Loucy (cell line): ENCODE results near the gene MPRIP.

Source experiments
- H2AFZ ChIP-seq: fragments of 200-600 bp; sonication (generic); 2 replicates; pipeline ENCODE4 v1.6.0; 2016; ENCODE audit warnings: antibody characterized with exemption, mild to moderate bottlenecking, low read length, moderate library complexity
- H3F3A ChIP-seq: fragments of 200-600 bp; 2 replicates; pipeline ENCODE4 v1.6.0; 2016; ENCODE audit warnings: antibody characterized with exemption, low read depth, mild to moderate bottlenecking
- H3K27me3 ChIP-seq: fragments of 200-600 bp; sonication (generic); 2 replicates; pipeline ENCODE4 v1.6.1; 2014; ENCODE audit warnings: low read length, mild to moderate bottlenecking; ENCODE audit not compliant: insufficient read depth, poor library complexity, severe bottlenecking
- H3K36me3 ChIP-seq: fragments of 200-600 bp; sonication (generic); 2 replicates; pipeline ENCODE4 v1.6.1; 2016; ENCODE audit warnings: low read length; ENCODE audit not compliant: insufficient read depth
- H3K4me1 ChIP-seq: fragments of 200-600 bp; sonication (generic); 2 replicates; pipeline ENCODE4 v1.5.1; 2014; ENCODE audit warnings: low read length, mild to moderate bottlenecking; ENCODE audit not compliant: insufficient read depth, poor library complexity, severe bottlenecking
- H3K4me2 ChIP-seq: fragments of 200-600 bp; sonication (generic); 2 replicates; pipeline ENCODE4 v1.6.0; 2014; ENCODE audit warnings: antibody characterized with exemption, low read length, low read depth, mild to moderate bottlenecking; ENCODE audit not compliant: poor library complexity, severe bottlenecking
- H3K4me3 ChIP-seq: fragments of 200-600 bp; sonication (generic); 2 replicates; pipeline ENCODE4 v1.5.1; 2014; ENCODE audit warnings: low read length, mild to moderate bottlenecking, mixed read lengths; ENCODE audit not compliant: poor library complexity, severe bottlenecking
- H3K79me2 ChIP-seq: fragments of 200-600 bp; sonication (generic); 2 replicates; pipeline ENCODE4 v1.6.1; 2014; ENCODE audit warnings: low read length; ENCODE audit not compliant: insufficient read depth
- H3K9ac ChIP-seq: fragments of 200-600 bp; sonication (generic); 2 replicates; pipeline ENCODE4 v1.6.0; 2014; ENCODE audit warnings: mild to moderate bottlenecking, low read depth, low read length, moderate library complexity; ENCODE audit not compliant: poor library complexity, severe bottlenecking
- H3K9me2 ChIP-seq: fragments of 200-600 bp; sonication (generic); replicated peaks from 2 replicates; pipeline ENCODE4 v1.6.1; 2016; ENCODE audit warnings: low read depth, low read length, mixed read lengths
- H3K9me3 ChIP-seq: fragments of 200-600 bp; sonication (generic); 2 replicates; pipeline ENCODE4 v1.6.1; 2014; ENCODE audit warnings: mild to moderate bottlenecking, antibody characterized with exemption, low read length, low read depth; ENCODE audit not compliant: insufficient read depth
- H4K20me1 ChIP-seq: fragments of 200-600 bp; sonication (generic); 2 replicates; pipeline ENCODE4 v1.6.0; 2014; ENCODE audit warnings: antibody characterized with exemption, low read length, mild to moderate bottlenecking; ENCODE audit not compliant: insufficient read depth, poor library complexity, severe bottlenecking
- CTCF ChIP-seq: fragments of 200-600 bp; sonication (generic); conservative IDR thresholded peaks from 2 replicates; pipeline ENCODE4 v1.5.1; 2014; ENCODE audit warnings: mild to moderate bottlenecking, antibody characterized with exemption, low read length
- EZH2phosphoT487 ChIP-seq: fragments of 200-600 bp; IDR thresholded peaks from 2 replicates; pipeline ENCODE4 v1.6.1; 2018; ENCODE audit warnings: antibody characterized with exemption, mild to moderate bottlenecking, moderate library complexity, borderline replicate concordance

The MPRIP gene

GRCh38 chr17:17213775-17214174, 171.5 kb downstream of the MPRIP start:
- TF ChIP-seq EZH2phosphoT487 (no peak), CTCF (no peak)
- peaks cover 4% of the 10 kb centered on the region; the same call in 1 of the 2 replicates for H3F3A ChIP-seq
- no peaks in the 10 kb centered on the region for H3K79me2 ChIP-seq
- no peak overlapping the region for H3K4me3 ChIP-seq
- H3K27me3 ChIP-seq = no peaks in the 10 kb centered on the region
- H3K9me2 ChIP-seq = no peaks in the 10 kb centered on the region
- no peaks in the 10 kb centered on the region for H3K4me1 ChIP-seq
- H3K9ac ChIP-seq = no peak overlapping the region
- H3K4me2 ChIP-seq = no peak overlapping the region
- H3K9me3 ChIP-seq = no peaks in the 10 kb centered on the region
- peaks cover 20% of the 10 kb centered on the region; the same call in 1 of the 2 replicates for H3K36me3 ChIP-seq
- H4K20me1 ChIP-seq = no peaks in the 10 kb centered on the region
- H2AFZ ChIP-seq = no peak overlapping the region

GRCh38 chr17:17214646-17215436, 172.6 kb downstream of the MPRIP start:
- Histone ChIP-seq H3K9me3 (no peaks in the 10 kb centered on the region), H2AFZ (no peak overlapping the region), H3K9ac (no peak overlapping the region), H3K4me3 (no peak overlapping the region), H3K4me2 (no peak overlapping the region), H3F3A (no peaks in the 10 kb centered on the region), H3K4me1 (no peaks in the 10 kb centered on the region), H3K27me3 (no peaks in the 10 kb centered on the region), H3K79me2 (no peaks in the 10 kb centered on the region), H4K20me1 (no peaks in the 10 kb centered on the region), H3K9me2 (no peaks in the 10 kb centered on the region), H3K36me3 (peaks cover 20% of the 10 kb centered on the region; the same call in 1 of the 2 replicates)
- no peak for TF ChIP-seq EZH2phosphoT487

GRCh38 chr17:17215575-17215974, 173.3 kb downstream of the MPRIP start:
- Histone ChIP-seq H4K20me1 (no peaks in the 10 kb centered on the region), H2AFZ (no peak overlapping the region), H3K9ac (no peak overlapping the region), H3K36me3 (peaks cover 20% of the 10 kb centered on the region; the same call in 1 of the 2 replicates), H3K9me2 (no peaks in the 10 kb centered on the region), H3K4me3 (no peak overlapping the region), H3K4me1 (no peaks in the 10 kb centered on the region), H3K79me2 (no peaks in the 10 kb centered on the region), H3K27me3 (no peaks in the 10 kb centered on the region), H3K9me3 (no peaks in the 10 kb centered on the region), H3F3A (no peaks in the 10 kb centered on the region), H3K4me2 (no peak overlapping the region)
- TF ChIP-seq CTCF (no peak), EZH2phosphoT487 (no peak)

- Histone ChIP-seq H3K36me3 (peaks cover 25% of the 10 kb centered on the region; the same call in 1 of the 2 replicates), H3K9me2 (no peaks in the 10 kb centered on the region), H3K9me3 (no peaks in the 10 kb centered on the region), H3K79me2 (no peaks in the 10 kb centered on the region), H3K9ac (no peak overlapping the region), H4K20me1 (no peaks in the 10 kb centered on the region), H3K4me1 (no peaks in the 10 kb centered on the region), H3K4me3 (no peak overlapping the region), H3F3A (no peaks in the 10 kb centered on the region), H3K4me2 (no peak overlapping the region), H3K27me3 (no peaks in the 10 kb centered on the region), H2AFZ (no peak overlapping the region)
- no peak for TF ChIP-seq CTCF
- TF ChIP-seq EZH2phosphoT487 = no peak
These were observed 174.0 kb downstream of the MPRIP start for GRCh38 chr17:17216236-17216635.
